Measurements from ENCODE around the gene BTBD18. TPM values are rescaled to one million over a fixed set of nuclear protein-coding genes. Genes with fewer than 3 reads are reported as not detected.

The BTBD18 gene
- total RNA-seq, 4 donors from 2014 or later, result not detected

DNA sequence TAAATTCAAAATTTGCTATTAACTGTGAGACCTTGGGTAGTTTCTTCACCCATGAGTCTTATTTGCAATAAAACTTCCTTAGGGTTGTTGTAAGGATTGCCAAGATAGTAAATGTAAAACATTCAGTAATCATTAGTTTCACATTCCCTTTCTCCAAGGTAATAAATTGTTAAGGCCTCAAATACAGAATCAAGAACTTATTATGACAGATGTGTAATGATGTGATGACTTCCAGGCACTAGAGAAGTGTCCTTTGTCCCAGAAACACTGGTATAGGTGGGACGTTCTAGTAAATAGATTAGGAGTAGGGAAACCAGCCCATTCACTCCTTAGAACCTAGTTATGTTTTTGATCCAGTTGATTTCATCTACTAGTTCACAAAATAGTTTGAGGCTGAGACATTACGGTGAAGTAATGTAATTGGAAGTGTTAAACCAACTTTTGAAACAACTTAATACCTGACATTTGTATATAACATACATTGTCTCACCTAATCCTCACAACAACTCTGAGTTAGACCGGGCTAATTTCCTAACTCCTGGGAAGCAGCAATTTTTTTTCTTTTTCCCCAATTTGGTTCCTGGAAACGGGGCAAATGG lies 35.5 kb upstream of the BTBD18 start:
- TF ChIP-seq POLR2AphosphoS5 (IDR thresholded peaks at IDR 0.05) (no peak), POLR2A (IDR thresholded peaks at IDR 0.05) (no peak), EP300 (IDR thresholded peaks at IDR 0.05; ENCODE audit: low read depth) (no peak)
- TF ChIP-seq, protein P1, sequence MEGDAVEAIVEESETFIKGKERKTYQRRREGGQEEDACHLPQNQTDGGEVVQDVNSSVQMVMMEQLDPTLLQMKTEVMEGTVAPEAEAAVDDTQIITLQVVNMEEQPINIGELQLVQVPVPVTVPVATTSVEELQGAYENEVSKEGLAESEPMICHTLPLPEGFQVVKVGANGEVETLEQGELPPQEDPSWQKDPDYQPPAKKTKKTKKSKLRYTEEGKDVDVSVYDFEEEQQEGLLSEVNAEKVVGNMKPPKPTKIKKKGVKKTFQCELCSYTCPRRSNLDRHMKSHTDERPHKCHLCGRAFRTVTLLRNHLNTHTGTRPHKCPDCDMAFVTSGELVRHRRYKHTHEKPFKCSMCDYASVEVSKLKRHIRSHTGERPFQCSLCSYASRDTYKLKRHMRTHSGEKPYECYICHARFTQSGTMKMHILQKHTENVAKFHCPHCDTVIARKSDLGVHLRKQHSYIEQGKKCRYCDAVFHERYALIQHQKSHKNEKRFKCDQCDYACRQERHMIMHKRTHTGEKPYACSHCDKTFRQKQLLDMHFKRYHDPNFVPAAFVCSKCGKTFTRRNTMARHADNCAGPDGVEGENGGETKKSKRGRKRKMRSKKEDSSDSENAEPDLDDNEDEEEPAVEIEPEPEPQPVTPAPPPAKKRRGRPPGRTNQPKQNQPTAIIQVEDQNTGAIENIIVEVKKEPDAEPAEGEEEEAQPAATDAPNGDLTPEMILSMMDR (IDR thresholded peaks at IDR 0.05), result no peak
- Histone ChIP-seq H3K4me1 (peaks cover 67 to 99% (median 86%) of the 10 kb centered on the region in 4 donors), H3K4me3 (no peak overlapping the region), H3K36me3 (no peaks in the 10 kb centered on the region), H3K27ac (peak overlapping the region; percentile 56 to 95 (median 82)), H3K9me3 (no peaks in the 10 kb centered on the region), H3K27me3 (no peaks in the 10 kb centered on the region)
- no peak for DNase-seq
- intact Hi-C loops (cut with DNase I; ENCODE audit: low total_unique reads) (no loop called here), in situ Hi-C loops (cut with MboI; ENCODE audit: low pct_ligation_motif_present in 1 of 4, low pct_unique_long_range_greater_than_20kb in 1 of 4, low sequenced_read_pairs in 3 of 4) (no loop called here)
- WGBS, 2 donors (ENCODE audit: low coverage in 1 of 2), result 68 to 78% methylated on average over 4 of the region's 4 CpGs

DNA sequence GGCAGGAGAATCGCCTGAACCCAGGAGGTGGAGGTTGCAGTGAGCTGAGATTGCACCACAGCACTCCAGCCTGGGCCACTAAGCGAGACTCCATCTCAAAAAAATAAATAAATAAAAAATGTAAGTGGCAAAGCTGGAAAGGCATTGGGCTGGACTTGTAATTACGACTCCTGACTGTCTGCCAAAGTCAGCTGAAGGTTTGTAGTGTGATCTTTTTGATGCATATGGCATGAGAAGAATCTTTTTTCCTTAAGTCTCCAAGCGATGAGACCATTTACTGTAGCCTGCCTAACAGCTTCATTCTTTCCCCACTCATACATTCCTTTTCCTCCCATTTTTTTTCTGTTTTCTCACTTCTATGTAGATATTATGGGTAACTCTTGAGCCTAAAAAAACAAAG lies 34.8 kb upstream of the BTBD18 start:
- in situ Hi-C loops (cut with MboI; ENCODE audit: low pct_ligation_motif_present in 1 of 4, low pct_unique_long_range_greater_than_20kb in 1 of 4, low sequenced_read_pairs in 3 of 4), result no loop called here
- no peaks in the 10 kb centered on the region for H3K9me3 ChIP-seq
- no peaks in the 10 kb centered on the region for H3K27me3 ChIP-seq
- WGBS, 2 donors (ENCODE audit: low coverage in 1 of 2), result 40 to 55% methylated on average over 3 to 4 of the region's 4 CpGs
- TF ChIP-seq POLR2AphosphoS5 (IDR thresholded peaks at IDR 0.05) (no peak), POLR2A (IDR thresholded peaks at IDR 0.05) (no peak), EP300 (IDR thresholded peaks at IDR 0.05; ENCODE audit: low read depth) (no peak)
- TF ChIP-seq, protein P1 (IDR thresholded peaks at IDR 0.05), result no peak
- intact Hi-C loops (cut with DNase I; ENCODE audit: low total_unique reads), result no loop called here
- no peaks in the 10 kb centered on the region for H3K36me3 ChIP-seq
- no peak overlapping the region for H3K4me3 ChIP-seq
- no peak for DNase-seq
- peaks cover 67 to 99% (median 86%) of the 10 kb centered on the region in 4 donors for H3K4me1 ChIP-seq
- H3K27ac ChIP-seq, result peak overlapping the region; percentile 56 to 95 (median 82)

DNA sequence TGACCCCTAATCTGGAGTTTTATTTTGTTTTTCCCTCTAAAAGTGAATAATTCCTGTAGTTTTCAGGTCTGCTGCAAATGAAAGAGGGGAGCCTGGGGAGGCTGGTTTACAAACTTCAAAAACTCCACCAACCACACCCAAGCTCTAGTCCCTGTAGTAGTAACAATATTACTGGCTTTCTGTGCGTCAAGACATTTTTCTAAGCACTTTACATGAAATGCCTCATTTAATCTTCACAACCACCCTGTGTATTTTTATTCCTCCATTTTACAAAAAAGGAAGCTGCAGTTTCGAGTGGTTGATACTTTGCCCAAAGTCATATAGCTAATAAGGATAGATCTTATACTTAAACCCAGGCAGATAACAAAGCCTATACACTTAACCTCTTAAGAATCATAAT lies 33.5 kb upstream of the BTBD18 start:
- Histone ChIP-seq H3K4me1 (peaks cover 76 to 100% (median 89%) of the 10 kb centered on the region in 4 donors), H3K4me3 (no peak overlapping the region), H3K36me3 (no peaks in the 10 kb centered on the region), H3K27ac (peak overlapping the region; percentile 72 to 95 (median 94)), H3K9me3 (no peaks in the 10 kb centered on the region), H3K27me3 (no peaks in the 10 kb centered on the region)
- TF ChIP-seq EP300 (IDR thresholded peaks at IDR 0.05; ENCODE audit: low read depth), result no peak
- TF ChIP-seq POLR2AphosphoS5 (IDR thresholded peaks at IDR 0.05), result no peak
- TF ChIP-seq, protein P1 (IDR thresholded peaks at IDR 0.05), result no peak
- TF ChIP-seq POLR2A (IDR thresholded peaks at IDR 0.05), result no peak
- in situ Hi-C loops (cut with MboI; ENCODE audit: low pct_ligation_motif_present in 1 of 4, low pct_unique_long_range_greater_than_20kb in 1 of 4, low sequenced_read_pairs in 3 of 4), result no loop called here
- 57 to 60% methylated on average over 2 of the region's 2 CpGs for WGBS, 2 donors (ENCODE audit: low coverage in 1 of 2)
- intact Hi-C loops (cut with DNase I; ENCODE audit: low total_unique reads), result no loop called here
- no peak for DNase-seq

- no peaks in the 10 kb centered on the region for H3K36me3 ChIP-seq
- WGBS, 2 donors (ENCODE audit: low coverage in 1 of 2), result 54 to 61% methylated on average over 3 of the region's 3 CpGs
Observed at GRCh38 chr11:57781529-57781943, 29.9 kb upstream of the BTBD18 start.

More at GRCh38 chr11:57781529-57781943, 29.9 kb upstream of the BTBD18 start:
- Histone ChIP-seq H3K4me3 (no peak overlapping the region), H3K27me3 (no peaks in the 10 kb centered on the region), H3K9me3 (no peaks in the 10 kb centered on the region), H3K27ac (peak overlapping the region; percentile 93 to 95 (median 94)), H3K4me1 (peaks cover 77 to 100% (median 94%) of the 10 kb centered on the region in 4 donors)
- DNase-seq, result peak; percentile 80
- in situ Hi-C loops (cut with MboI; ENCODE audit: low pct_ligation_motif_present in 1 of 4, low pct_unique_long_range_greater_than_20kb in 1 of 4, low sequenced_read_pairs in 3 of 4), result no loop called here
- peak; percentile 45 for TF ChIP-seq POLR2A (IDR thresholded peaks at IDR 0.05)
- TF ChIP-seq, protein P1 (IDR thresholded peaks at IDR 0.05), result no peak
- TF ChIP-seq POLR2AphosphoS5 (IDR thresholded peaks at IDR 0.05), result peak; percentile 17 to 58 (median 57)
- intact Hi-C loops (cut with DNase I; ENCODE audit: low total_unique reads), result no loop called here

Measured in transverse colon (tissue), 4 donors.